Measurements from ENCODE around the gene CD9.
A peak's percentile ranks its signal among the peaks of the same experiment; 100 is the strongest.

CD9 gene

DNA sequence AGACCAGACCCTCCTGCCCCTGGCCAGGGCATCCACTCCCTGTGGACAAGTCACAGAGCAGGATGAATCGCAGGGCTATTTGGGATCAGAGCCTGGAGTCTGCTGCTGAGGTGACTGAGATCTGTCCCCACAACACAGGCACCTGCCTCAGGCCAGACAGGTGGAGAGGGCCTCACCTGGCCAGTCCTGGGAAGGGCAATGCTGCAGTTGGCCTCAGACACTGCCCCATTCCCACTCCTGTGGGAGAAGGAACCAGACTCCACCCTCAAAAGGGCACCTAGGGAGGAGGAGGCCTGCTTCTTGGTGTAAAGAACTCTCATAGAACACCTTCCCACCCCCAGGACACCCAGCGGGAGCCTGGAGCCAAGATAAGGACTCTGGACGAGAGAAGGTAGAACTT is 62.0 kb downstream of the CD9 start:
- Histone ChIP-seq H3K4me1 (ENCODE audit: control insufficient read depth, insufficient read depth, low read length) (peaks cover 10% of the 10 kb centered on the region), H3K9me3 (ENCODE audit: control insufficient read depth, insufficient read depth, low read length) (no peaks in the 10 kb centered on the region; the same call in 1 of the 2 replicates), H3K9ac (ENCODE audit: low read depth, low read length) (no peak overlapping the region), H3K27ac (ENCODE audit: low read depth, low read length) (no peak overlapping the region), H3K27me3 (ENCODE audit: control insufficient read depth, insufficient read depth, low read length) (no peaks in the 10 kb centered on the region), H3K36me3 (ENCODE audit: control insufficient read depth, insufficient read depth, low read length) (no peaks in the 10 kb centered on the region), H3K4me3 (ENCODE audit: low read depth, low read length) (no peak overlapping the region)

DNA sequence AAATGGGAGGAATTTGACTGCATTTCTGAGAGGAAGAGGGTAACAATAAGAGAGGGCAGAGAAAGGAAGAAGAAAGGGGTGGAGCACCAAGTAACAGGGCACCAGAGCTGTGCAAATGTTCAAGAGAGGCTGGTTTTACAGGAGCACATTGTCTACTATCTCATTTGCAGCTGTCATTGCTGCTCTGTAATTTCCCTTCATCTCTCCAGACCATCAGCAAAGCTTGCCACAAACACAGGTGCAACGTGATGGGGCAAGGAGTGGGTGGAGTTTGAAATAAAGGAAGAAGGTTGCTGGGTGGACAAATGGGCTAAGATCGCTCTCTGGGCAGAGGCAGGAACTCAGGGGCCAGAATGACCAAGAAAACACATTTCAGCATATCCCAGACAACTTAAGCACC is 62.4 kb downstream of the CD9 start:
- no peaks in the 10 kb centered on the region; the same call in 1 of the 2 replicates for H3K9me3 ChIP-seq (ENCODE audit: control insufficient read depth, insufficient read depth, low read length)
- no peak overlapping the region for H3K27ac ChIP-seq (ENCODE audit: low read depth, low read length)
- no peak overlapping the region for H3K9ac ChIP-seq (ENCODE audit: low read depth, low read length)

DNA sequence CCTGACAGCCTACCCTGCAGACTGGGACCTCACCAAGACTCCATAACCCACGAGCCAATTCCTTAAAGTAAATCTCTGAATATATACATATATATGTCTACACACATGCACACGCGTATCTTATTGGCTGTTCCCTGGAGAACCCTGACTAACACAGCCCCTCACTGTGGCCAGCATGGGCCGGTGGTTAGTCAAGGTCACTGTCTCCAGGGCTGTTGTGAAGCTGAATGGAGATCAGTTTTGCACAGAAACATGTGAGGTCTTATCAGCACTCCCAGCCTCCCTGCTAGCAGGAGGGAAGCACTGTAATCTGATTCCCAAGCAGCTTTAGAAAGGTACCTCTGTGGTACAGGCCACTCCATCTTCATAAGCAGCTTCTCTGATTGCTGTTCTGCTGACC is 63.7 kb downstream of the CD9 start:
- Histone ChIP-seq H3K9ac (ENCODE audit: low read depth, low read length) (no peak overlapping the region), H3K9me3 (ENCODE audit: control insufficient read depth, insufficient read depth, low read length) (no peaks in the 10 kb centered on the region), H3K27me3 (ENCODE audit: control insufficient read depth, insufficient read depth, low read length) (no peaks in the 10 kb centered on the region), H3K36me3 (ENCODE audit: control insufficient read depth, insufficient read depth, low read length) (no peaks in the 10 kb centered on the region), H3K4me1 (ENCODE audit: control insufficient read depth, insufficient read depth, low read length) (peaks cover 18% of the 10 kb centered on the region), H3K27ac (ENCODE audit: low read depth, low read length) (no peak overlapping the region), H3K4me3 (ENCODE audit: low read depth, low read length) (no peak overlapping the region)

More for the DNA sequence above, 62.4 kb downstream of the CD9 start:
- Histone ChIP-seq H3K4me3 (ENCODE audit: low read depth, low read length) (no peak overlapping the region), H3K4me1 (ENCODE audit: control insufficient read depth, insufficient read depth, low read length) (peaks cover 10% of the 10 kb centered on the region), H3K36me3 (ENCODE audit: control insufficient read depth, insufficient read depth, low read length) (no peaks in the 10 kb centered on the region), H3K27me3 (ENCODE audit: control insufficient read depth, insufficient read depth, low read length) (no peaks in the 10 kb centered on the region)

DNA sequence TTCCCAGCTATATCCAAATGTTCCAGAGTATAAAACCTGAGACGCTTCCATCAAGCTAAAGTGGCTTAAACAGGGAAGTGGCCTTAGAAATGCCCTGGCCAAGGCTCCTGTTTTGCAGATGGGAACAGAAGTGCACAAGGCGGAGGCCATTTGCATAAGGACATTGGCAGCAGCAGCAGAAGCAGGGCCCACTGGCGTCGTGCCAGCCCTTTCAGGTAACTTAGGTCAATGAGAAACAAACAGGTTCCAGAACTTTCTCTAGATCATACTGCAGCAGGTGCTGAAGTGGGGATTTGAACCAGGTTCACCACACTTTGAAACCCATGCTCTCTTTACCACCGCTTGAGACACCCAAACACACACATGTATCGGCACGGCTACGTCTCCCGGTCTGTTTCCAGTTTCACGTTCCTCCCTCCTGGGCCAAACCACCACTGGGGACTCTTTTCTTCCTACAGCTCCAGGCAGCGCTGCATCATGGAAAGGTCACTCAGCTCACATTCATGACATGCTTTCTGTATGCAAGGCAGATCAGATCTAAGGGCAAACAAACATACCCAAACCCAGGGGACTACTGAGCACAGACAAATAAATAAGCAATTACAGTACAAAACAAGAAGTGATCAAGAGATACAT is 64.3 kb downstream of the CD9 start:
- Histone ChIP-seq H3K9me3 (ENCODE audit: control insufficient read depth, insufficient read depth, low read length) (no peaks in the 10 kb centered on the region), H3K27ac (ENCODE audit: low read depth, low read length) (no peak overlapping the region), H3K27me3 (ENCODE audit: control insufficient read depth, insufficient read depth, low read length) (no peaks in the 10 kb centered on the region), H3K36me3 (ENCODE audit: control insufficient read depth, insufficient read depth, low read length) (no peaks in the 10 kb centered on the region), H3K9ac (ENCODE audit: low read depth, low read length) (no peak overlapping the region), H3K4me1 (ENCODE audit: control insufficient read depth, insufficient read depth, low read length) (peaks cover 20% of the 10 kb centered on the region), H3K4me3 (ENCODE audit: low read depth, low read length) (no peak overlapping the region)

DNA sequence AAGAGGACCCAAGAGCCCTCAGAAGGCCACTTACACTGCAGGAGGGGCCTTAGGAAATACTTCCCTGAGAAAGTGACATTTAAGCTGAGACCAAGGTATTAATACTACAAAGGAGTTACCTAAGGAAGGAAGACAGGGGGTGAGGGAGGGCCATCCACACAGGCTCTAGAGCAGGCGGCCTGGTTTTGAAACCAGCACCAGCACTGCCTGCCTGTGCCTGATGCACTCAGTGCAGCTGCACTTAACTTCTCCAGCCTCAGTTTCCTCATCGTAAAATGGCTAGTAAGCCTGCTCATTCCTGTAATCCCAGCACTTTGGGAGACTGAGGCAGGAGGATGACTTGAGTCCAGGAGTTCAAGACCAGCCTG is 64.8 kb downstream of the CD9 start:
- Histone ChIP-seq H3K27me3 (ENCODE audit: control insufficient read depth, insufficient read depth, low read length) (no peaks in the 10 kb centered on the region), H3K36me3 (ENCODE audit: control insufficient read depth, insufficient read depth, low read length) (no peaks in the 10 kb centered on the region), H3K4me3 (ENCODE audit: low read depth, low read length) (no peak overlapping the region), H3K4me1 (ENCODE audit: control insufficient read depth, insufficient read depth, low read length) (peaks cover 20% of the 10 kb centered on the region), H3K9me3 (ENCODE audit: control insufficient read depth, insufficient read depth, low read length) (no peaks in the 10 kb centered on the region), H3K9ac (ENCODE audit: low read depth, low read length) (no peak overlapping the region), H3K27ac (ENCODE audit: low read depth, low read length) (no peak overlapping the region)

DNA sequence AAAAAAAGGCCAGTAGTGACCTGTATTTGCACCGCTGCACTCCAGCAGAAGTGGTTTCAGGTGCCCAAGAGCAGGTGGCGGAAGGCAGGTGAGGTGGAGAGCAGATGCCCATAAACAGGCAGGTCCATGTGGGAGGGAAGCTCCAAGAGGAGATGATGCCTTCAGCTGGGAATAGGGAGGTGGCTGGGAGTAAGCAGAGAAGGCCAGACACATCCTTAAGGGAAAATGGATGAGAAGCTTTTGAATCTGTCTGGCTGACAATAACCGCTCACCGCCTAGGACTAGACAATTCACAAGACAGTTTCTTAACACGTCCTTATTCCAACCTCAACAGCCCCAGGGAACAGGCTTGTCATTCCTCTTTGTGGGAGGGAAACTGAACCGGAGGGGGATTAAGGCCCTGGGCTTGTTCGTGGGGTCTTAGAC is 66.4 kb downstream of the CD9 start:
- Histone ChIP-seq H3K27ac (ENCODE audit: low read depth, low read length) (no peak overlapping the region), H3K4me1 (ENCODE audit: control insufficient read depth, insufficient read depth, low read length) (peaks cover 20% of the 10 kb centered on the region), H3K36me3 (ENCODE audit: control insufficient read depth, insufficient read depth, low read length) (no peaks in the 10 kb centered on the region), H3K27me3 (ENCODE audit: control insufficient read depth, insufficient read depth, low read length) (no peaks in the 10 kb centered on the region), H3K4me3 (ENCODE audit: low read depth, low read length) (no peak overlapping the region), H3K9ac (ENCODE audit: low read depth, low read length) (no peak overlapping the region), H3K9me3 (ENCODE audit: control insufficient read depth, insufficient read depth, low read length) (no peaks in the 10 kb centered on the region)

DNA sequence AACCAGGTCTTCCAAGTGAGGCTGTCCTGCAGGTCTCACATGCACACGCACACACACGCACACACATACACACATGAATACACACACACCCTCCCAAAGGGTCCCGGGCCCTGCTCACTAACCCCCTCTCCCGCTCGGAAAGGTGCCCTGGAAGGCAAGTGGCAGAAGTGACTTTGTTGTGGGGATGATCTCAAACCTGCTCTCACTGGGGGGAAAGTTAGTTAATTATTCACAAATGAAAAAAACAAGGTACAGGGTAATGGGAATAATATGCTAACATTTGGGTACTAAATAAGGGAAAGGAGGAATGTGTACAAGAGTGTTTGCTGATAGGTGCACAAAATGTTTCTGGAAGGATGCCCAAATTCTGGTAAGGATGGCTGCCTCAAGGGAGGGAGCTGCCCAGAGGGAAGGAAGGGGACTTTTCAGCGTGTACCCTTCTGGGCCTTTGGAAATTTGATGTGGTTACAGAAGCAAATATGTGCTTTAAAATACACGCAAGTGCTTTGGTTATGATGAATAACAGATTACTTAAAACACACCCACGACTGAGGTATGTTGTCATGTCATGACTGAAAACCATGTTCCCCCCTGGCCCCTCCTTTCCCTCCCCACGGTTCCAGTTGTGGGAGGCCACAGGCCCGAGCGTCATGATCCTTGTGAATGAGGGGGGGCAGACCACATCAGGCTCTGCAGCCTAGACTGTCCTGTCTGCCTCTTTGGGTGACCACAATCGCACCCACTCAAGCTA is 66.9 kb downstream of the CD9 start:
- Histone ChIP-seq H3K4me1 (ENCODE audit: control insufficient read depth, insufficient read depth, low read length) (peaks cover 20% of the 10 kb centered on the region), H3K9me3 (ENCODE audit: control insufficient read depth, insufficient read depth, low read length) (no peaks in the 10 kb centered on the region), H3K27me3 (ENCODE audit: control insufficient read depth, insufficient read depth, low read length) (no peaks in the 10 kb centered on the region), H3K36me3 (ENCODE audit: control insufficient read depth, insufficient read depth, low read length) (no peaks in the 10 kb centered on the region), H3K27ac (ENCODE audit: low read depth, low read length) (no peak overlapping the region), H3K4me3 (ENCODE audit: low read depth, low read length) (no peak overlapping the region), H3K9ac (ENCODE audit: low read depth, low read length) (no peak overlapping the region)

DNA sequence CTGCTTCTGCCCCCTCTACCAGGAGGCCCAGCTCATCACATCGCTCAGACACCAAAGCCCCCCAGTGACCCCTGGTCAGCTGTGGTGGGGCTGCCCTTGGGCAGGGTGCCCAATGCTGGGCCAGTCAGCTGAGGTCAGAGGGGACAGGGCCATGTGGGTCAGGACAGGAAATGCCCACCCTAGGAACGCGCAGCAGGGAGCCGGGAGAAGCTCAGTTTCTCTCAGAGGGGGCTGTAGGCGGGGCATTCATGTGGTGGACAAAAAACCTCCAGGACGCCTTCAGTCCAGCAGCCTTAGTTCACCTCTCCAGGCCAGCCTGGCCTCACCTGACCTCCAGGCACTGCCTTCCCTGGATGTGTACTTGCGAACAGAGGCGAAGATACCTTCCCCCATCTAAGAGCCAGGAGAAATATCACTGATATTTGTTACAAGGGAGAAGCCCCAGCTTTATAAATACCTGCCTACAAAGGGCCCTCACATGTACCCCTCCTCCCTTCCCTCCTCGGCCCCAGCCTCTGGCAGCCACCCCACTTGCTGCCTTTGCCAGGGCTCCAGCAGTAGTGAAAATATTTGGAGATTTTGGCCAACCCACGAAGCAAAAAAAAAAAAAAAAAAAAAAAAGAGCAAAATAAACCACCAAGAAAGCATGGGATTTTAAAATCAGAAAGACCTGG is 68.4 kb downstream of the CD9 start:
- H3K27ac ChIP-seq (ENCODE audit: low read depth, low read length): peak overlapping the region; percentile 34
- H3K27me3 ChIP-seq (ENCODE audit: control insufficient read depth, insufficient read depth, low read length): no peaks in the 10 kb centered on the region
- H3K9me3 ChIP-seq (ENCODE audit: control insufficient read depth, insufficient read depth, low read length): no peaks in the 10 kb centered on the region
- H3K9ac ChIP-seq (ENCODE audit: low read depth, low read length): no peak overlapping the region
- H3K36me3 ChIP-seq (ENCODE audit: control insufficient read depth, insufficient read depth, low read length): no peaks in the 10 kb centered on the region
- H3K4me1 ChIP-seq (ENCODE audit: control insufficient read depth, insufficient read depth, low read length): peaks cover 35% of the 10 kb centered on the region
- H3K4me3 ChIP-seq (ENCODE audit: low read depth, low read length): no peak overlapping the region

DNA sequence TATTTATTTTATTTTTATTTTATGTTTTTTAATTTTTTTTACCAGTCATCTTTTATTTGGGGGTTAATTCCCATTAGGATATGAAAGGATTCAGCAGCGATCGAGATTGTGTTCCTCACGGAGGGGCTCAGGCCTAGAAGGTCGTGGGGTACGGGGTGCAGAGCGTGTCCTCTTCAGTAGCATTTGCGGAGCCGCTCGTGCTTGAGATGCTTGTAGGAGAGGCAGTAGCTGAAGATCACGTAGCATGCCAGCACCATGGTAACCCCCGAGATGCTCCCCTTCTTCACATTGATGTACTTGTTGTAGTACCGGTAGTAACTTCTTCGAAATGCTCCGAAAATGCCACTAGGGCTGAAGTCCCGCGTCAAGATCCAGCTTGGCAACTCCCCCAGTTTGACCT is 69.8 kb downstream of the CD9 start:
- H3K9me3 ChIP-seq (ENCODE audit: control insufficient read depth, insufficient read depth, low read length): no peaks in the 10 kb centered on the region
- H3K36me3 ChIP-seq (ENCODE audit: control insufficient read depth, insufficient read depth, low read length): no peaks in the 10 kb centered on the region
- H3K4me3 ChIP-seq (ENCODE audit: low read depth, low read length): no peak overlapping the region
- H3K27me3 ChIP-seq (ENCODE audit: control insufficient read depth, insufficient read depth, low read length): no peaks in the 10 kb centered on the region
- no peak overlapping the region for H3K9ac ChIP-seq (ENCODE audit: low read depth, low read length)
- H3K4me1 ChIP-seq (ENCODE audit: control insufficient read depth, insufficient read depth, low read length): peaks cover 31% of the 10 kb centered on the region
- no peak overlapping the region for H3K27ac ChIP-seq (ENCODE audit: low read depth, low read length)

DNA sequence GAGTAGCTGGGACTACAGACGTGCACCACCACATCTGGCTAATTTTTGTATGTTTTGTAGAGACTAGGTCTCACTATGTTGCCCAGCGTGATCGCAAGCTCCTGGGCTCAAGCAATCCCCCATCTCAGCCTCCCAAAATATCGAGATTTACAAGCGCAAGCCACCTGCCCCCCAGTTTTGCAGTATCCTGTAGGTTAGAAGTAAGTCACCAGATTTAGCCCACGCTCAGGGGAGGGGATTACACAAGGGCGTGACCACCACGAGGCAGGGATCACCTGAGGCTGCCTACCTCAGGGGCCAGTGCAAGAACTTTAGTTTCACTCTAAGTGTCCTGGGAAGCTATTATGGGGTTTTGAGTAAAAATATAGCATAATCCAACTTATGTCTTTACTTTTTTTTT is 71.1 kb downstream of the CD9 start:
- Histone ChIP-seq H3K9me3 (ENCODE audit: control insufficient read depth, insufficient read depth, low read length) (no peaks in the 10 kb centered on the region), H3K27me3 (ENCODE audit: control insufficient read depth, insufficient read depth, low read length) (no peaks in the 10 kb centered on the region), H3K4me3 (ENCODE audit: low read depth, low read length) (no peak overlapping the region), H3K27ac (ENCODE audit: low read depth, low read length) (no peak overlapping the region), H3K9ac (ENCODE audit: low read depth, low read length) (no peak overlapping the region), H3K4me1 (ENCODE audit: control insufficient read depth, insufficient read depth, low read length) (peaks cover 31% of the 10 kb centered on the region), H3K36me3 (ENCODE audit: control insufficient read depth, insufficient read depth, low read length) (no peaks in the 10 kb centered on the region)
